Endothelial cell of umbilical vein (primary cell): ENCODE data around the gene PNLIPRP1. TPM values are rescaled to one million over a fixed set of nuclear protein-coding genes. Genes with fewer than 3 reads are reported as not detected.

Source experiments
- BruUV-seq: library from RNA; stranded (reverse); fragments of 400-500 nt; replicated peaks from 2 replicates; lab custom pipeline; 2021; lab: Mats Ljungman, UMichigan
- CTCF ChIA-PET: fragments of 300-600, 350-600 bp; sonication (Branson Sonifier 250); formaldehyde crosslinking; loops from one replicate; lab custom pipeline; 2021; ENCODE audit warnings: antibody characterized with exemption, inconsistent platforms; lab: Charles Lee
- POLR2A ChIA-PET: fragments of 300-600, 350-600 bp; sonication (Branson Sonifier 250); formaldehyde crosslinking; loops from one replicate; lab custom pipeline; 2021; ENCODE audit warnings: antibody characterized with exemption, inconsistent platforms; lab: Charles Lee
- DNase-seq: peaks from one replicate; pipeline ENCODE4 v3.0.0-alpha.2; 2011; ENCODE audit warnings: low read depth, low spot score
- FAIRE-seq: peaks from 2 replicates; lab custom pipeline; 2011; peaks lifted over from hg19 to GRCh38; lab: Jason Lieb, UNC
- H2AFZ ChIP-seq: 2 replicates; pipeline ENCODE4 v1.6.0; 2012; ENCODE audit warnings: low read depth, low read length, control low read depth, inconsistent platforms
- H3K27ac ChIP-seq: 2 replicates; pipeline ENCODE4 v1.5.1; 2011; ENCODE audit warnings: low read depth, mild to moderate bottlenecking, control low read depth, low read length, moderate library complexity; ENCODE audit not compliant: insufficient read depth
- H3K27me3 ChIP-seq, 2 experiments: 2 replicates each; pipeline versions ENCODE4 v1.6.0 to v1.6.1; 2011; ENCODE audit warnings: low read length in 2 of 2, mixed read lengths in 1 of 2; ENCODE audit not compliant: control insufficient read depth in 2 of 2, insufficient read depth in 2 of 2
- H3K36me3 ChIP-seq, 2 experiments: 2 replicates in 1 of 2; 3 replicates in 1 of 2; pipeline ENCODE4 v1.5.1; 2011; ENCODE audit warnings: low read length in 2 of 2, mild to moderate bottlenecking in 1 of 2, moderate library complexity in 1 of 2; ENCODE audit not compliant: control insufficient read depth in 2 of 2, insufficient read depth in 2 of 2; ENCODE audit errors: extremely low read depth in 1 of 2
- H3K4me1 ChIP-seq: 3 replicates; pipeline ENCODE4 v1.5.1; 2011; ENCODE audit warnings: mild to moderate bottlenecking, low read length; ENCODE audit not compliant: control insufficient read depth, insufficient read depth; ENCODE audit errors: extremely low read depth
- H3K4me2 ChIP-seq: 2 replicates; pipeline ENCODE4 v1.6.1; 2011; ENCODE audit warnings: low read length, control low read depth, mixed read lengths; ENCODE audit not compliant: insufficient read depth
- H3K4me3 ChIP-seq, 3 experiments: fragments of 200-600 bp in 1 of 3; sonication (generic), shearing (Covaris generic) in 1 of 3; replicated peaks in 1 of 3; 2 replicates each; pipeline ENCODE4 v1.5.1; 2011 to 2016; ENCODE audit warnings: control low read depth in 3 of 3, low read length in 3 of 3, mild to moderate bottlenecking in 2 of 3, inconsistent platforms in 1 of 3, low read depth in 1 of 3, moderate library complexity in 1 of 3; ENCODE audit not compliant: insufficient read depth in 1 of 3
- H3K79me2 ChIP-seq: 2 replicates; pipeline ENCODE4 v1.6.0; 2012; ENCODE audit warnings: low read length, inconsistent platforms; ENCODE audit not compliant: control insufficient read depth, insufficient read depth
- H3K9ac ChIP-seq: replicated peaks from 2 replicates; pipeline ENCODE3; 2011; ENCODE audit warnings: low read length, control low read depth; ENCODE audit not compliant: insufficient read depth; ENCODE audit errors: extremely low read depth
- H3K9me1 ChIP-seq: replicated peaks from 3 replicates; pipeline ENCODE4 v1.6.0; 2011; ENCODE audit warnings: mild to moderate bottlenecking, low read length; ENCODE audit not compliant: control insufficient read depth, insufficient read depth; ENCODE audit errors: extremely low read depth
- H3K9me3 ChIP-seq: replicated peaks from 2 replicates; pipeline ENCODE4 v1.5.1; 2012; ENCODE audit warnings: low read length, inconsistent platforms; ENCODE audit not compliant: control insufficient read depth, insufficient read depth
- H4K20me1 ChIP-seq: replicated peaks from 2 replicates; pipeline ENCODE3; 2011; ENCODE audit warnings: mild to moderate bottlenecking, low read length; ENCODE audit not compliant: control insufficient read depth, insufficient read depth; ENCODE audit errors: extremely low read depth
- EZH2 ChIP-seq: IDR thresholded peaks from 2 replicates; pipeline ENCODE4 v1.6.1; 2012; ENCODE audit warnings: borderline replicate concordance, low read depth, mild to moderate bottlenecking, moderate library complexity, low read length, inconsistent platforms; ENCODE audit not compliant: severe bottlenecking
- FOS ChIP-seq: IDR thresholded peaks from 2 replicates; pipeline ENCODE4 v1.6.1; 2011; ENCODE audit warnings: mild to moderate bottlenecking, low read length, moderate library complexity, borderline replicate concordance; ENCODE audit not compliant: insufficient read depth
- GATA2 ChIP-seq: IDR thresholded peaks from 2 replicates; pipeline ENCODE4 v1.7.0; 2011; ENCODE audit warnings: low read depth, mild to moderate bottlenecking, moderate library complexity, mixed read lengths, low read length; ENCODE audit not compliant: insufficient read length, insufficient read depth
- JUN ChIP-seq: IDR thresholded peaks from 2 replicates; pipeline ENCODE4 v1.6.1; 2011; ENCODE audit warnings: borderline replicate concordance, low read depth; ENCODE audit not compliant: insufficient read length, insufficient read depth
- MYC ChIP-seq: IDR thresholded peaks from one replicate; pipeline ENCODE4 v1.6.1; 2011; ENCODE audit warnings: mild to moderate bottlenecking, low read depth, low read length
- POLR2A ChIP-seq: IDR thresholded peaks from 2 replicates; pipeline ENCODE4 v1.6.1; 2012; ENCODE audit warnings: low read depth, mild to moderate bottlenecking, control low read depth, low read length
- POLR2AphosphoS5 ChIP-seq: IDR thresholded peaks from 2 replicates; pipeline ENCODE4 v1.6.1; 2012; ENCODE audit warnings: low read depth, mild to moderate bottlenecking, control low read depth, low read length, moderate library complexity; ENCODE audit not compliant: insufficient read depth
- dilution Hi-C: fragments of 300-500 bp; cut with MboI; formaldehyde crosslinking; loops from one replicate; pipeline ENCODE4 v1.15.0; 2019; ENCODE audit warnings: low sequenced_read_pairs; ENCODE audit not compliant: extremely low pct_ligation_motif_present
- intact Hi-C: fragments of 100-400 bp; cut with micrococcal nuclease; formaldehyde crosslinking; loops from one replicate; pipeline ENCODE4 v1.10.0; 2022
- polyA plus RNA-seq, 4 experiments: library from polyadenylated mRNA; depleted of rRNA in 3 of 4; stranded (reverse) in 3 of 4; unstranded in 1 of 4; fragments of >200 nt; gene quantifications; 2 replicates each; pipeline versions ENCODE4 v1.2.1 to v1.2.3, GENCODE V29; 2011 to 2012; ENCODE audit warnings: missing spikeins in 1 of 4
- total RNA-seq: library from RNA; stranded (reverse); gene quantifications from 2 replicates; pipeline ENCODE4 v1.2.3, GENCODE V29; 2021
- TF ChIP-seq, protein P1 (sequence below), 2 donors: IDR thresholded peaks; 1 replicate in 1 of 2; 2 replicates in 1 of 2; pipeline ENCODE4 v1.5.1; 2011; ENCODE audit warnings: low read length in 2 of 2, mild to moderate bottlenecking in 2 of 2, moderate library complexity in 2 of 2, control low read depth in 1 of 2, inconsistent platforms in 1 of 2, low read depth in 1 of 2; ENCODE audit not compliant: insufficient read depth in 1 of 2; ENCODE audit errors: extremely low read depth in 1 of 2
- TF ChIP-seq, protein P2 (sequence below): IDR thresholded peaks from 2 replicates; pipeline ENCODE4 v1.6.1; 2011; ENCODE audit not compliant: insufficient read depth, insufficient read length

PNLIPRP1 gene
- total and polyA plus RNA-seq, 2 donors (not counting 3 experiments of a cell fraction or from before 2014, with no cell fraction given), result not detected

DNA sequence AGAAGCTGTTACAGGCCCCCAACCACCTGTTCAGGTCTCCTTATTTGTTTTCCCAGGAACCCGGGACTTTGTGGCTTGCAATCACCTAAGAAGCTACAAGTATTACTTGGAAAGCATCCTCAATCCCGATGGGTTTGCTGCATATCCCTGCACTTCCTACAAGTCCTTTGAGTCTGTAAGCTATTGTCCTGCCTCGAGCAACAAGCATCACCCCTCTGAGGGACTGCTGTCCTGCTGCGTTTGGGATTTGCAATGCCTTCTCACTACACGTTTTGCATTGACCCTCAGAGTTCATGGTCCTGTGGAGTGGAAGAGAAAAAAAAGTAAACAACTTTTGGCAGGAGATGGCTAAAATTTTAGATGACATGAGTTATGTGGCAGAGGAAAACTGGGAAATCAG is 9.2 kb downstream of the PNLIPRP1 start:
- Histone ChIP-seq H3K9ac (no peak overlapping the region), H3K9me3 (no peaks in the 10 kb centered on the region), H3K79me2 (no peaks in the 10 kb centered on the region), H3K27me3 (no peaks in the 10 kb centered on the region), H3K4me1 (no peaks in the 10 kb centered on the region), H3K4me3 (no peak overlapping the region), H3K27ac (no peak overlapping the region), H3K4me2 (no peak overlapping the region), H4K20me1 (no peaks in the 10 kb centered on the region), H3K36me3 (no peaks in the 10 kb centered on the region), H3K9me1 (no peaks in the 10 kb centered on the region), H2AFZ (no peak overlapping the region)
- ChIA-PET CTCF (no interaction called here), POLR2A (no interaction called here)
- dilution Hi-C loops (no loop called here), intact Hi-C loops (no loop called here)
- FAIRE-seq, result no peak
- TF ChIP-seq JUN, result no peak
- TF ChIP-seq GATA2, result no peak
- TF ChIP-seq POLR2AphosphoS5, result no peak
- TF ChIP-seq FOS, result no peak
- no peak for TF ChIP-seq MYC
- no peak for TF ChIP-seq POLR2A
- TF ChIP-seq, protein P1, sequence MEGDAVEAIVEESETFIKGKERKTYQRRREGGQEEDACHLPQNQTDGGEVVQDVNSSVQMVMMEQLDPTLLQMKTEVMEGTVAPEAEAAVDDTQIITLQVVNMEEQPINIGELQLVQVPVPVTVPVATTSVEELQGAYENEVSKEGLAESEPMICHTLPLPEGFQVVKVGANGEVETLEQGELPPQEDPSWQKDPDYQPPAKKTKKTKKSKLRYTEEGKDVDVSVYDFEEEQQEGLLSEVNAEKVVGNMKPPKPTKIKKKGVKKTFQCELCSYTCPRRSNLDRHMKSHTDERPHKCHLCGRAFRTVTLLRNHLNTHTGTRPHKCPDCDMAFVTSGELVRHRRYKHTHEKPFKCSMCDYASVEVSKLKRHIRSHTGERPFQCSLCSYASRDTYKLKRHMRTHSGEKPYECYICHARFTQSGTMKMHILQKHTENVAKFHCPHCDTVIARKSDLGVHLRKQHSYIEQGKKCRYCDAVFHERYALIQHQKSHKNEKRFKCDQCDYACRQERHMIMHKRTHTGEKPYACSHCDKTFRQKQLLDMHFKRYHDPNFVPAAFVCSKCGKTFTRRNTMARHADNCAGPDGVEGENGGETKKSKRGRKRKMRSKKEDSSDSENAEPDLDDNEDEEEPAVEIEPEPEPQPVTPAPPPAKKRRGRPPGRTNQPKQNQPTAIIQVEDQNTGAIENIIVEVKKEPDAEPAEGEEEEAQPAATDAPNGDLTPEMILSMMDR (IDR thresholded peaks at IDR 0.05; ENCODE audit: extremely low read depth in 1 of 2, insufficient read depth in 1 of 2, low read depth in 1 of 2, low read length in 2 of 2), result no peak
- TF ChIP-seq EZH2, result no peak
- TF ChIP-seq, protein P2, sequence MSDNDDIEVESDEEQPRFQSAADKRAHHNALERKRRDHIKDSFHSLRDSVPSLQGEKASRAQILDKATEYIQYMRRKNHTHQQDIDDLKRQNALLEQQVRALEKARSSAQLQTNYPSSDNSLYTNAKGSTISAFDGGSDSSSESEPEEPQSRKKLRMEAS, result no peak
- no TSS peak for BruUV-seq
- no peak for DNase-seq
